NCI-H774 (cell line): ENCODE data around the gene HOXA9.

Experiments
- DNase-seq: peaks from one replicate; lab custom pipeline; 2025; lab: John Stamatoyannopoulos, UW

Gene HOXA9

DNA sequence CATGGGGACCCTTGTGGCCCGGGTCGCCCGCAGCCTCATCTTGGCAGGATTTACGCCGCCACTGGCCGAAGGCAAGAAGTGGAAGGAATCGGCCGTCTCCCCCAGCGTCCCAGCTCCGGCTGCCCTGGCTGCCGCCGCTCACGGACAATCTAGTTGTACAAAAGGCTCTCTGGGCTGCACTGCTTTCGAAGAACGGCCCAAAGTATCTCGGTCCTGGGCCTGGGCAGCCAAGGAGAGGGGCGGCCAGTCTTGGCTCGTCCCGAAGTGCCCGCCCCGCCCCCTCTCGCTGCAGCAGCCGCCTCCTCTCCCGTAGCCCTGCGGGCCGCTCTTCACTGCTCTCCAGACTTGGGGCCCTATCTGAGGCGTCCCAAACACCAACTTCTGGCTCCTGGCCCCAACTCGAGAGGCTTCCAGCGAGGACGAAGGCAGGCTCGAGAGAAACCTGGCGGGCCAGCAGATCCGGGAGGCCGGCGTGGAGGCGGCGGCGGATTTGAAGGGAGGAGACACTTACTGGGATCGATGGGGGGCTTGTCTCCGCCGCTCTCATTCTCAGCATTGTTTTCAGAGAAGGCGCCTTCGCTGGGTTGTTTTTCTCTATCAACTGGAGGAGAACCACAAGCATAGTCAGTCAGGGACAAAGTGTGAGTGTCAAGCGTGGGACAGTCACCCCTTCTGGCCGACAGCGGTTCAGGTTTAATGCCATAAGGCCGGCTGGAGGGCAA, 809 bp downstream of the HOXA9 start:
- DNase-seq: no peak

DNA sequence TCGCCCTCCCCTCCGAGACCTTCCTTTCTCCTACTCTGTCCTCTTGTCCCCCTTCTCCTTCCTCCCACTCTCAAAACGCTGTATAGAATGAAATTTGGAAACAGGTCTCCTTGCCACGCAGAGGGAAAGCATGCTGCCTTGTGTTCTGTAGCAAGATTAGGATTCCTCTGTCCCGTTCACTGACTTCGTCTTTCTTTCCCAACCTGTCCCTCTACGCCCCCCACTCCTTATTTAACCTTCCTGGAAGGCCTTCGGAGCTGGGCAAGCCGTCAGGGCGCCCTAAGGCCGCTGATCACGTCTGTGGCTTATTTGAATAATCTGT, 1.3 kb downstream of the HOXA9 start:
- DNase-seq: no peak

GRCh38 chr7:27163288-27164044, 1.9 kb downstream of the HOXA9 start:
- no peak for DNase-seq

GRCh38 chr7:27162561-27163287, 2.6 kb downstream of the HOXA9 start:
- DNase-seq: no peak

DNA sequence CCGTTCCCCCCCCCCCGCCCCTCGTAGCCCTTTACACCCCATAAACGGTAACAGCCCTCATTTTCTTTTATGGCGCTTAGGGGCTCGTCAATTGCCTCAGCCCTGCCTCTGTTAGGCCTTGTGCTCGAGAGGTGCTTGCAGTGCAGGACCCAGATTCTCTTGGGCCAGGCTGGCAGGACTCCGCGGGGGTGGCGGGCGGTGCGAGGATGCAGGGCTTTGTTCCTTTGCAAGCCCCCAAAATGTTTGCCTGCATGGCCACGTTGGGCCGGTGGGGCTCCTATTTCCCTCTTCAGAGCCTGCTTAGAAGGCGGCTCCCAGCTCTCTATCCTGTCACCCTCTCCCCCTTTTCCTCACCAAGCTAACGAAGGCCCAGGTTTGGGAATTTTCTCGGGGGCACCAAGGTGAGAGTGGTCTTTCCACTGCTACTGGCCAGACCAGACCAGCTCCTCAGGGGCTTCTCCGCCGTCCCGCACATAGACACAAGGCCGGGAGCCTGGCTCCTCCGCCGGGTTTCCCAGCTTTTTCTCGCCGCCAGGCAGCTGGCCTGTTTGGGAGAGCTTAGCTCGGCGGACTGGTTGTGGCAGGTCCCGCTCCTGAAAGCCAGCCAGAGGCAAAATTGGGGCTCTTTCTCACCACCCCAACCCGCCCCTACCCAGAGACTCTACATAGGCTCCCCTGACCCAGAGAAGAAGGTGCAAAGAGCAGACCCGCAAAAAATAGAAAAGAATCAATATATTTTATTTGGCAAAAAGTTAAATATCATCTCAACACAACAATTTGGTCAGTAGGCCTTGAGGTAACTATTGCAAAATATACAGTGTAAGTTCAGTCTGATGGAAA, 3.4 kb downstream of the HOXA9 start:
- no peak for DNase-seq

DNA sequence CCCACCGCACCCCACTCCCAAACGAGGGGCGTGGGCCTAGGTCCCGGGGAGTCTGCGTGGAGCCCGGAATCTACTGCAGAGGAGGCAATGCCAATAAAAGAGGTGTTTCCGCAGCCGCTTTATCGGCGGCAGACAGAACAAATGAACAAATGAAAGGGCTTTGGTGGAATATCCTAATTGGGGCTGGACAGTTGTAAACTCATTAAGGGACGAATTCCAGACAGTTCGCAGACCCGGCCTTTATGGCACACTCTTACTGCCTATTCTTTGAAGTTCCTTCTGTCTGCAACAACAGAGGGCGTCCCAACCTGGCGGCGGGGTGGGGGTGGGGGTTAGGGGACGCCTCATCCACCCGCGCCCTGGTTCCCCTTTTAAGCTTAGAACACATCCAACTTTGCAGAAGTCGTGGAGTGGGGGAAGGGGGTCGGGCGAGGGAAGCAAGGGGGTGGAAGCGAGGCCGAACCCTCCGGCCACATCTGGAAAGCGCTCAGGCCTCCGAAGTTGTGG, 4.1 kb downstream of the HOXA9 start:
- DNase-seq: no peak

- DNase-seq: peak; percentile 55
These were observed 4.7 kb downstream of the HOXA9 start for GRCh38 chr7:27160546-27161213.

GRCh38 chr7:27160145-27160545, 5.2 kb downstream of the HOXA9 start:
- DNase-seq: no peak

DNA sequence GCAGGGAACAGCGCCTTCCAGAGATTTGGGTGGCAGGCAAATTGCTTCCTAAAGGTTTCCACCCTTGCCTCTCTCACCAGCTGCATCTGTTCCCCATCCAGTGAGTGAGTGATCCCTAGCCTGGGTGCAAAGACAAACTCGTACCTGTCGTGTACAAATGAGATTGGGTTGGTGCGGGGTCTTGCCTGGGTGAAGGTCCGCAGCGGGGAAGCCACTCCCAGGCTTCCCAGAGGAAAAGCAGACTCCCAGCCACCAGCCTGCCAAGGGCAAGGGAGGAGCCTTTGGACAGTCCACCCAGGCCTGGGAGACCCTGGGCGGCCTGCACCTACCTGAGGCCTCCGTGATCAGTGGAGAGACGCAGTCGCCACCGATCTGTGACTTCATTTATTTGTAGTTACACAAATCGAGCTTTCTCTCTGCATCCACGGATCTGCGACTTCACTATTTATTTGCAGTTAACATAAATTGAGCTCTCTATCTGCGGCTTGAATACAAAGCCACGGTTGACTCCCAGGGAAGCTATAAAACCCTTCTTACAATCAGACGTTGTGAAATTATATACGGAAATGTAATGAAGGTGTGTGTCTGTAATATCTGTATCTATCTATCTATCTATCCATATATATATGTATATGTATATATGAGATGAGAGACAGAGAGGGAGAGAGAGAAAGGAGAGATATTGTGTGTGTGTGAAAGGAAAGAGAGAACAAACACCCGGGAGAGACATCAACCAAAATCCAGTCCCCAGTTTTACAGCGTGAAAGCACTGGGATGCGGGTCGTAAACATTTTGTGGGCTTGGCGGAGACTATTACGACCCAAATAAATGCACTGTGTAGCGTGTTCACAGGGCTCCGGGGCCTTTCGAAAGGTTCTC, 5.8 kb downstream of the HOXA9 start:
- no peak for DNase-seq

DNA sequence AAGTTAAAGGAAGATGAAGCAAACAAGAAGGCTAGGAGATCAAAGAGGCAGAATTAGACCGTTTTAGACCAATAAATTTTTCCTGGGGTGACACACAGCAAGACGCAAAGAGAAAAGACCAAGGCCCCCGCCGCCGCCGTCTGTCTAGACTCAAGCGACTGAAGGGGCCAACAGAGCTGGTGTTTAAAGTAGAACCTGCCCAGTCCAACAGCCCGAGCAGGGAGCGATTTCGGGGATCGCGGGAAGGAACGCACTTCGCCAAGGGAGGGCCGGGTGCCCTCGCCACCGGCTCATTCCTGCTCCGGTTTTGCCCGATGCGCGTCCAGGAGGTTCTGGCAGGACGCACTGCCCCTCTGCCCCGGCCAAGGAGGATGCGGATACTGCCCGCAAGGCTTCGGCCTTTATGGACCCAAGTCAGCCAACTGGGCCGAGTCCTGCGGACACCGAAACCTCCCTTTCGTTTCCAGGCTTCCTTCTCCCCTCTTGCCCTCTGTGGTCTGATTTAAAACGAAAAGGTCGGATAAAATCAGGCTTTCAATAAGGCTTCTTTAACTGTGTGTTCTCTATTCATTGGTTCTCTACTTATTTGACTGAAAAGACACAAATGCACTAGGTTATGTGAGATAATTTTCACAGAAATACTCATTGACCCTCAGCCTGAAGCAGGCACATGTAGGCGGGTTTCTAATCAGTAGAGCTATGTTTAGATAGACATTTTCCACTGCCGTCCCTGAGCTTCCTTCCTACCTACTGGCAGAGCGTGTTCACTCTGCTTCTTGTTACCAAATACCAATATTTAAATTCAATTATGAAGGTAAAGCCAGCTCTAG, 6.7 kb downstream of the HOXA9 start:
- DNase-seq: no peak

DNA sequence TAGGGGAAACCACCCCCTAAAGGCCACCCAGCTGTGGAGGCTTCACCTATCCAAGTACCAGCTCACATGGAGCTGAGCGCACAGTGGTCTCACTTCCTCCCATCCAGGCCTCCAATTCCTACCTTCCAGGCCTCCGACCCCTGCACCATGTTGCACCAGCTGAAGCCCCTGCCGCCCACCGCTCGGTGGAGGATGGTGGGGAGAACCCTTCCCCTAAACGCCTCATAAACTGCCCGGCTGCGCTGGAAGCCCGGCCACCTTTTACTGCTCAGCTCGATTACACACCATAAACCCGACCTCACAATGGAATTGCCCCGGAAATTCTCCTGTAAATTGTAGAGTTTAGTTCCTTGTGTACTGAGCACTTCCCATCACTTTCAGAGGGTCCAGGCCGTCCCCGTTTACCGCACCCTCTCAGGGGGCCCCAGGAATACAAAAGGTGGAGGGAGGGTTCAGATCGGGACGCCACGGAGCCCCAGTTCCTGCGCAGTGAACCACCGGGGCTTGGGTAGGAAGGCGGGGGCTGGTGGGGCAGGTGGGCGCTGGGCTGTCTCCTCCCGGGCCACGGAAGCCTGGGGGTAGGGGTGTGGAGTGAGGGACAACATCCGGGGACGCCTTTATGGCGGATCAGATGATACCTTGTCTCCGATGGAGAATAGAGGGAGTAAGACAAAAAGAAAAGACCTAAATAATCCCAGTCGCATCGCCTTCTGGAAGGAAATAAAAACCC, 7.5 kb downstream of the HOXA9 start:
- no peak for DNase-seq

- DNase-seq: no peak
These were observed 8.2 kb downstream of the HOXA9 start for GRCh38 chr7:27156916-27157701.

DNA sequence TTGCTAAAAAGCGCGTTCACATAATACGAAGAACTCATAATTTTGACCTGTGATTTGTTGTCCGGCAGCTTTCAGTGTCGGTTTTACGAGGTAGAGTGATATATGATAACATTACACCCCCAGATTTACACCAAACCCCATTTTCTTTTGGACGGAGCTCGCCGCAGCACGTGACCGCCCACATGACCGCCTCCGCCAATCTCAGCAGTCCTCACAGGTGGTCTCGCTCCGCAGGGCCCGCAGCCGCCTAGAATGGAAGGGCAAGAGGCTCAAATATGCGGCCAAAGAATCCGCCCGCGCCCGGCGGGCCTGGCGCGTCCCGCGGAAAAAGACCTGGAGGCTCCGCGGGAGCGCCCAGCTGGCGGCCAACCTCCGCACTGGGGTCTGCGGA, 8.8 kb downstream of the HOXA9 start, which contains the start of gene HOXA7:
Gene HOXA7, minus strand, starts transcription at position 168 of the 391 bp plus-strand sequence. Its CDS starts 130 bp downstream, at position 38.
- DNase-seq: no peak

- no peak for DNase-seq
These were observed 9.4 kb downstream of the HOXA9 start for GRCh38 chr7:27155816-27156507.

DNA sequence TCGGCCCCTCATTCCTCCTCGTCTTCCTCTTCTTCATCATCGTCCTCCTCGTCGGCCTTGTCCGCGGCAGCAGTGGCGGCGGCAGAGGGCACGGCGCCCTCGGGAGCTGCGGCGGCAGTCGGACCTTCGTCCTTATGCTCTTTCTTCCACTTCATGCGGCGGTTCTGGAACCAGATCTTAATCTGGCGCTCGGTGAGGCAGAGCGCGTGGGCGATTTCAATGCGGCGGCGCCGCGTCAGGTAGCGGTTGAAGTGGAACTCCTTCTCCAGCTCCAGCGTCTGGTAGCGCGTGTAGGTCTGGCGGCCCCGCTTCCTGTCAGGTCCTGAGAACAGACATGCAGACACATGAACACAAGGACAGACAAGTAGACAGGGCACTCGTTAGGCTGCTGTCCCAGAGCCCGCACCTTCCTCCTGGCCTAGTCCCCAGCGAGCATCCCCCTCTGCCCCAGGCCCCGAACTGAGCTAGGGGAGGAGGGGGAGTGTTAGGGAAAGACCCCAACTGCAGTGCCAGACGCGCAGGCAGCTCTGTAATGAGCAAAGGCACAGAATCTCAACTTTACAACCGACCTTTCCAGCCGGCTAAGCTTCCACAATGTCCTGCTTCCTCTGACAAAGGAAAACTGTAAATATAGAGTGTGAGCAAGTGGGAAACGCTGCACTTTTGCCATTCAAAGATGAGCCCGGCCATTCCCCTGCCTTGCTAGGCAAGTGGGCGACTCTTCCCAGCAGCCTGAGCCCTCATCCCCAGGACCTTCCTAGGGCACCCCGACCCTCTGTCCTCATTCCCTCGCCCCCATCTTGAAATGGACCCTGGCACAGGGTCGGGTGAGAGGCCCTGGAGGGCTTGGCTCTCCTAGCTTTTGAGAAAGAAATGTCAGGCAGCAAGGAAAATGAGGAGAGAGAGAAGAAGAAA, 10.2 kb downstream of the HOXA9 start:
- DNase-seq: no peak

DNA sequence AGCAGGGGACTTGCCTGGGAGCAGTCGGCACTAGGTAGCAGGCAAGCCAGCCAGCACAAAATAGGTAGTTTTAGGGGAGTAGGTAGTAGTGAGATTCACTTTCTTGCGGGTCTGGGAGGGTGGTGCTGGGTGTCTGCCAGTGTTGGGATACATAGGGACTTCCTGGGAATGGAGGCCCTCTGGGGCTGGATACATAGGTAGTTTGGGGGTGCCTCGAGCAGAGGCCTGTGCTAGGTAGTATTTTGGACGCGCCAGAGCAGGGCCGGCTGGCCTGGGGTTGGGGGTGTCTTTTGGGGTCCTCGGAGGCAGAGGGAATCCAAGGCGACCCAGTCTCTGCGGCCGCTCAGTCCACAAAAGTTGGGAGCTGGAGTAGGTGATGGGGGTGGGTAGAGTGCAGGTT, 11.0 kb downstream of the HOXA9 start:
- DNase-seq: no peak
